ENCODE data around the gene CAMSAP3.
A peak's percentile ranks its signal among the peaks of the same experiment; 100 is the strongest.

Gene CAMSAP3

GRCh38 chr19:7612282-7613274 is 16.9 kb downstream of the CAMSAP3 start:
- no peak for DNase-seq

DNA sequence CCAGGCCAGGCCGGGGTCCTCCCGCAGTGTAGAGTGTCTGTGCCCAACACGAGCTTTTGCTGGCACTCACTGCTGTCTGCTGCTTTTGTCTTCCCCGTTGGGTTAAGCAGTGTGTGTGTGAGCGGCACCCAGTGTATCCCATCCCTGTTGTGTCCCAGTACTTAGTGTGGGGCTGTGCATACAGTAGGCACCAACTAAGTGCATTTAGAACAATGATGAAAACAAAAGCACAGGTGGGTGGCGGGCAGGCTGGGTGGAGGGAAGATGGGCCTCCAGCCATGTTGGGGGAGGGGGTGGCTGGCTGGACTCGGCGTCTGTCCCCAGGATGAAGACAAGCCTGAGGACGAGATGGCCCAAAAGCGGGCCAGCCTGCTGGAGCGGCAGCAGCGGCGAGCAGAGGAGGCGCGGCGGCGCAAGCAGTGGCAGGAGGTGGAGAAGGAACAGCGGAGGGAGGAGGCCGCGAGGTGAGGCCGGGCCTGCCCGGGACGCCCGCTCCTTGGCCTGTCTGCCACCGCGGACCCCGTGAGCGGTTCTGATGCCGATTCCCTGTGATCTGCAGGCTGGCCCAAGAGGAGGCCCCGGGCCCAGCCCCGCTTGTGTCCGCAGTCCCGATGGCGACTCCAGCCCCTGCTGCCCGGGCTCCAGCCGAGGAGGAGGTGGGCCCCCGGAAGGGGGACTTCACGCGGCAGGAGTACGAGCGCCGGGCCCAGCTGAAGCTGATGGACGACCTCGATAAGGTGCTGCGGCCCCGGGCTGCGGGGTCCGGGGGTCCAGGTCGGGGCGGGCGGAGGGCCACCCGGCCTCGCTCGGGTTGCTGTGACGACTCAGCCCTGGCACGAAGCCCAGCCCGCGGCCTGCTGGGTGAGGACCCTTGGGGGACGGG is 19.4 kb downstream of the CAMSAP3 start:
- DNase-seq = no peak

DNA sequence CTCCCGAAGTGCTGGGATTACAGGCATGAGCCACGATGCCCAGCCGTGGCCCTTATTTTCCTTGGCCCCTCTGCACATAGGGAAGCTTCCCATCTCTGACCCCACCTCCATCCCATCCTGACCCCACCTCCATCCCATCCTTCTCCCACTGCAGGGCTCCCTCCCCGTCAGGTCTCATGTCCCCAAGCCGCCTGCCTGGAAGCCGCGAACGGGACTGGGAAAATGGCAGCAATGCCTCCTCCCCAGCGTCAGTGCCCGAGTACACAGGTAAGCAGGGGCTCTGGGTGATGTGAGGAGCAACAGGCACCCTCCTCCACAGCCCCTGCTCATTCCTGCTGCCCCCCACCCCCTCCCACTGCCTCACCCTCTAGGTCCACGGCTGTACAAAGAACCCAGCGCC is 21.5 kb downstream of the CAMSAP3 start:
- no peak for DNase-seq

DNA sequence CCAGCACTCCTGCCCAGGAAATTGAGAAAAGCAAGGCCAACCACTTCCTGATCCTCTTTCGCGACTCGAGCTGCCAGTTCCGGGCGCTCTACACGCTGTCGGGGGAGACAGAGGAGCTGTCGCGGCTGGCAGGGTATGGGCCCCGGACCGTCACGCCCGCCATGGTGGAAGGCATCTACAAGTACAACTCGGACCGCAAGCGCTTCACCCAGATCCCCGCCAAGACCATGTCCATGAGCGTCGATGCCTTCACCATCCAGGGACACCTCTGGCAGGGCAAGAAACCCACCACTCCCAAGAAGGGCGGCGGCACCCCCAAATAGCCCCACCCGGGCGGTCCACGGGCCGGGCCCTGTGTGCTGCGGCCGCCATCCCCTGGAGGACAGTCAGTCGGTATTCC is 22.1 kb downstream of the CAMSAP3 start:
- no peak for DNase-seq

DNA sequence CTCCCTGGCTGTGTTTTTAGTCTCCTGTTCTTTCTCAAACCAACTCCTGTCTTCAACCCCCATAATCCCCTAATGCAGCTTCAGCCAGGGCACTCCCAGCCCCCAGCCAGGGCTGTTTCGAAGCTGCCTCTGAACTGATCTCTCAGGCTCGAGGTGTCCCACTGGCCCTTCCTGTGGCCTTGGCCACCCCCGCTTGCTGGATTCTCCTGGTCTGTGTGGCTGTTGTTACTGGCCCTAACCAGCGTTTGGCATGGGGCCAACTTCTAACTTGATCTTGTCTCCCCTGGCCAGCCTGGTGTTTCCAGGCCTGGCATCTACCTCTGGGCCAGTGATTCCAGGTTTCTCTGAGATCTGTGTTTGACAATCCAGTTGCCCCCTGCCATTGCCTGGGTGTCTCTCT is 22.7 kb downstream of the CAMSAP3 start:
- no peak for DNase-seq

- no peak for DNase-seq
Observed at GRCh38 chr19:7618771-7619510, 23.3 kb downstream of the CAMSAP3 start.

- no peak for DNase-seq
Observed at GRCh38 chr19:7619671-7620441, 24.2 kb downstream of the CAMSAP3 start.

- no peak for DNase-seq
Observed at GRCh38 chr19:7620442-7621412, 25.1 kb downstream of the CAMSAP3 start.

DNA sequence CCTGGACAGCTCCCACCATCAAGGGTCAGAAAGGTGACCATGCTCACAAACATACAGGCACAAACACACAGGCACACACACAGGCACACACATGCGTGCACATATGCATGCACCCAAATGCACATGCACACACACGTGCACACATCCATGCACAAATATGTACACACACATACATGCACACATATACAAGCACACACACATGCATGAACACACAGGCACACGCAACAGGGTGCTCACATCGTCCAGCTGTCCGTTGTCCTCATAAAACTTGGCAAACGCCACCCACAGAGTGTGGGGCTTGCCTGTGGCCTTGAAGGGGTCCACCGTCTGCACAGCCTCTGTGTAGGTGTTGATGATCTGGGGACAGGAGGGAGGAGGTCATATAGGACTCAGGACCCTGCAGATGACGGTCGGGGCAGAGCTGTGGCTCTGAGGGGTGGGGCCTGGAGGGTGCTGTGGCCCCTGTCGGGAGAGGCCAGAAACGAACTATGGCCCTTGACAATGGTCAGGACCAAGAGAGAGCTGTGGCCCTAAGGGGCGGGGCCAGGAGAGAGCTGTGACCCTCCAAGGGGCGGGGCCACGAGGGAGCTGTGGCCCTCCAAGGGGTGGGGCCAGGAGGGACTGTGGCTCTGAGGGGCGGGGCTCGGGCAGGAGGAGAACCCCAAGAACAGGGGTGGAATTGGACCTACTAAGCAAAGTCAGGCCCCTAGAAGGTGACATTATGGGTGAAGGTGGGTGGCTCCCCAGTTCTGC is 27.4 kb downstream of the CAMSAP3 start:
- no peak for DNase-seq

DNA sequence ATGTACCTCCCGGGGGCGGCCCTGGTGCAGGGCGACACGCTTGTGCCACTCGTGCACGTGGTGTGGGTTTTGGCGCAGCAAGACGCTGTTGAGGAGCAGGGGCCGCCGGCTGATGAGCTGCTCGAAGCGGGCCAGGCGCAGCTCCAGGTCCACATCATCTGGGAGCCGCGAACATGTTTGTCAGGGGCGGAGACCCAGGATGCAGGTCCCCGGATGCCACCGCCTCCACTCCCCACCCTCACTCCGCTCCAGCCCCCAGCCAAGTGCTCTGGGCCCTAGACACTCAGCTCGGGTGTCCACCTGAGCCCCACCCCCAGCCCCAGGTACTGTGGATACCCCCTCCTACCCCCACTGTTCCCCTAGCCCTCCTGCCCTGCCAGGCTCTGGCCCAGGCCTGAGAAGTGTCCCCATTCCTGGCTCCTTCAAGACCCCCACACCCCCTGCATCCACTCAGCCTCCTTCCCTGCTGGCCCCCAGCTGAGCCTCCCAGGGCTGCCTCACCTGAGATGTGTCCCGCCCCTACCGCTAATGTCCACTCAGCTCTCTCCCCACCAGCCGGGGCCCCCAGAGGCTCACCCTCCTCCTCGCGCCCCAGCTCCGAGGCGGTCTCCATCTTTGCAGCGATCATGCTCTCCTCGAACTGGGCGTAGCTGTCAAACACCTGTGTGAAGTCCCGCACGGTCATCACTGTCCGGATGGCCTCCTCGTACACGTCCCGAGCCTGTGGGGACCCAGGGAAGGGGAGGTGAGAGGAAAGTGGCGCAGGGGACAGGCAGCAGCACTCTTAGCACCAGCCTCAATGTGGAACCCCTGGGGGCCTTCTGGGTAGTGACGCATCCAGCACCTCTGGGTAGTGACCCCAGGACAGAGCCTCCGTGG is 28.3 kb downstream of the CAMSAP3 start:
- no peak for DNase-seq

DNA sequence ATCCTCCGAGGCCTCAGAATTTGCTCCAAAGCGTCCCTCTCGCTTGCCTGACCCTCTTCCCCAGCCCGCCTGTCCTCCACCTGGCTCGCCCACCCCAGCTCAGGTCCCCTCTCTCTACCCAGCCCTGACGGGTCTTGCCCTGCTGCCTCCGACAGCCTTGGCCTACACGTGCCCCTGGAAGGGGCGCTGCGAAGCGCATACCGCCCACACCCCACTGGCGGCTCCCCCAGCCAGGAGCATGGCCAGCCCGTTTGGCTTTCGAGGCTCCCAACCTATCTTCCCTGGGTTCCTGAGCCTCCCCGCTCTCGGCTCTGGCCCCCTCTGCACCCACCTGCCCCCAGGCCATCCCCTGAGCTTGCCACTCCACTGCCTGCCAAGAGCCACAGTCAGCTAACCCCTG is 29.1 kb downstream of the CAMSAP3 start:
- no peak for DNase-seq

- no peak for DNase-seq
Observed at GRCh38 chr19:7625763-7626372, 30.2 kb downstream of the CAMSAP3 start.

- DNase-seq = no peak
Observed at GRCh38 chr19:7627166-7627565, 31.5 kb downstream of the CAMSAP3 start.

DNA sequence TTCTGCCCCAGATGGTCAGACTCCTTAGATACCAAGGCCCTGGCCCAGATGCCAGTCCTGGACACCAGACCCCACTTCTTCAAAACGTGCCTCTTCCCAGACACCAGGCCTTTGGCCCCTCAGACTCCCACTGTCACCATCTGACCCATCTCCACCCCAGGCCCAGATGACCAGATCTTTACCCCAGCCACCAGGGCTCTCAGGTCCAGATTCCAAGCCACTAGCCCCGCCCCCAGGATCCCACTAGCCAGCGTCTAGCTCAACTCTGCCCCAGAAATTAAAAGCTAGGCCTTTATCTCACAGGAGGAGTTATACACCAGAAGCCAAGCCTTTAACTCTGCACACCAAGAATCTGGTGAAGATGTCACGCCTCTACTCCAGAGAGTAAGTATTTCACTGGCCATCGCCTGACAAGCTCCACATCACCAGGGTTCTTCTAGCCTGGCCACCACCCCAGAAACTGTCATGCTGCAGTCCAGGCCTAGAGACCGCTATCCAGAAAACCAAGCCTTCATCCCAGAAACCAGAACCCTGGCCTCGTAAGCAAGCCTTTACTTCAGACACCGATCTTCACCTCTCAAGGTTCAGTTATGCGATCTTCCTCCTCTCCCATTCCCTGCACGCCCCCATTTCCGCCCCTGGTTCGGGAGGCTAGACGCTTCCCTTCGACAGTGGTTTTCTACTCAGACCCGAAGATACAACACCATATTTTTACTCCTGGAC is 33.1 kb downstream of the CAMSAP3 start:
- DNase-seq = no peak

DNA sequence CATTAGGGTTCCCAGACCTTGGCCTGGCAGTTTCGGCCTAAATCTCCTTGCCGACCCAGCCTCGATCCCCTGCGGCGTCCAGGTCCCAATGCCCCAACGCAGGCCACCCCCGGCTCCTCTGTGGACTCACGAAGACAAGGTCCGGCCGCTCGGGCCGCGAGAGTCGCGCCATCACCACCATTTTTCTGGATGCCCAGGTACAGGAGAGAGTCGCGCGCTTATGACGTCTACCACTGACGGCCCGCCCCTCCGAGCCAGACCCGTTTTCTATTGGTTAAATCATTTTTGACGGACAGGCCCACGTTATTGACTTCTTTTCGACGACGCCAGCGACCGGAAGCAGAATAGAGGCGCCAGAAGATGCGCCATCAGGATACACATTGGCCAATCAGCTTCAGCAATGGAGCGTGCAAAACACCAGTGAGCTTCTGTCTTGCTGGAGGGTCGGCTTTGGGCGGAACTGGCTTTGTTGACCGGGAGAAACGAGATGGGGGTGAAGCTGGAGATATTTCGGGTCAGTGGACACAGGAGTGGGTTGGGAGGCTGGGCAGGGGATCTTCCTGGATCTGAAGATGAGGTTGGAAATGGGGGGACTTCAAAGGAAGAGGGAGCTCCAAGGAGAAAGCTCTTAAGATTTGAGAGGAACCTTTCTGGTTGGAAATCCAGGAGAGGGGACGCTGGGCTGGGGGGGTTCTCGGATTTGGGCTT is 33.8 kb downstream of the CAMSAP3 start, which contains the start of the genes PET100 and XAB2:
Gene PET100 (plus strand): TSS at position 447 of the 708 bp plus-strand sequence. CDS start 41 bp downstream, at position 488.
Gene XAB2 (minus strand): TSS at position 199 of the 708 bp plus-strand sequence. CDS start 18 bp downstream, at position 181.
- DNase-seq = peak; percentile 98

DNA sequence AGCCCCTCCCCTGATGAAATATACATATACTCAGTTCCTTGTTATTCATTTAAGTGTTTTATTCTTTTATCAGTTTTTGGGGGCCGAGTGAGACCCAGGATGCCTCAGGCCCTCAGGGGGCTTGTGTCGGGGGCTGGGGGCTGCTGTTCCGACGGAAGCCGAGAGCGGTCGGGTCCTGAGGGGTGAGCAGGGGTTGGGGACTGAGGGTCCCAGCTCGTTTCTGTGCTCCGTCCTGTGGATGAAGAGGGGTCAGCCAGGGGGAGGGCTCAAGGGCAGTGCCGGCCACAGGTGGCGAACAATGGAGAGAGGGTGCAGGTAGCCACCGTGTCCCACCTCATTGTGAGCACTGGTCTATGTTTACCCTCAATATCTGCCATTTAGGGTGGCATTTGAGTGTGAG is 35.9 kb downstream of the CAMSAP3 start:
- no peak for DNase-seq
